Measurements from ENCODE around the gene SEC14L3.

The SEC14L3 gene

DNA sequence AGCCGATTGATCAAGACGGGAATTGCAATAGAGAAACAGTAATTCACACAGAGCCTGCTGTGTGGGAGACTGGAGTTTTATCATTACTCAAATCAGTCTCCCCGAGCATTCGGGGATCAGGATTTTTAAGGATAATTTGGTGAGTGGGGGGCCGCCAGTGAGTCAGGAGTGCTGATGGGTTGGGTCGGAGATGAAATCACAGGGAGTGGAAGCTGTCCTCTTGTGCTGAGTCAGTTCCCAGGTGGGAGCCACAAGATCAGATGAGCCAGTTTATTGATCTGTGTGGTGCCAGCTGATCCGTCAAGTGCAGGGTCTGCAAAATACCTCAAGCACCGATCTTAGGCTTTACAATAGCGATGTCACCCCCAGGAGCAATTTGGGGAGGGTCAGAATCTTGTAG is 30.7 kb downstream of the SEC14L3 start:
- no peak for DNase-seq

DNA sequence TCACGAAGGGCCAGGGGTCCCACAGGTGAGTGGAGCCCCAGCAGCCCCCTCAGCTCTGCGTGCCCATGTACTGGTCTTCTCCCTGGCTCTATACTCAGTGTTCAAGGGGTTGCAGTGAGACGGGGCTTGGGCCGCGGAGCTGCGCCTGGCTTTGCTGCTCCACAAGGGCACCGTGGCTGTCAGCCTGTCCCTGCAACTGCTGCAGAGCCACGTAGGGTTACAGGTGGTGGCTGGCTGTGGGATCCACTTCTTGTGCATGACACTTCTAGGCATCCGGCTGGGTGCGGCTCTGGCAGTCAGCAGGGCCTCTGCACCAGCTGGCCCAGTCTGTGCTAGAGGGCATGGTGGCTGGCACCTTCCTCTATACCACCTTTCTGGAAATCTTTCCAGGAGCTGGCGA is 32.0 kb downstream of the SEC14L3 start:
- no peak for DNase-seq

DNA sequence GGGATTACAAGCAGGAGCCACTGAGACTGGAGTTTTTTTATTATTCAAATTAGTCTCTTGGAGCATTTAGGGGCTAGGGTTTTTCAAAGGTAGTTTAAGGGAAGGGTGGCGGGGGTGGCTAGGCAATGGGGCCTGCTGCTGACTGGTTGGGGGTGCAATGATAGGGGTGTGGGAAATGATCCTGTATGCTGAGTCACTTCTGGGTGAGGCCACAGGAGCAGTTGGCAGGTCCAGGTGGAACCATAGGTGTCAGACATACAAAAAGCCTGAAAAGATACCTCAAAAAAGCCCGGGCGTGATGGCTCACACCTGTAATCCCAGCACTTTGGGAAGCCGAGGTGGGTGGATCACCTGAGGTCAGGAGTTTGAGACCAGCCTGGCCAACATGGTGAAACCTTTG is 32.6 kb downstream of the SEC14L3 start:
- no peak for DNase-seq

- no peak for DNase-seq
Observed at GRCh38 chr22:30438559-30438958, 33.3 kb downstream of the SEC14L3 start.

GRCh38 chr22:30436196-30436595 is 35.6 kb downstream of the SEC14L3 start:
- no peak for DNase-seq

DNA sequence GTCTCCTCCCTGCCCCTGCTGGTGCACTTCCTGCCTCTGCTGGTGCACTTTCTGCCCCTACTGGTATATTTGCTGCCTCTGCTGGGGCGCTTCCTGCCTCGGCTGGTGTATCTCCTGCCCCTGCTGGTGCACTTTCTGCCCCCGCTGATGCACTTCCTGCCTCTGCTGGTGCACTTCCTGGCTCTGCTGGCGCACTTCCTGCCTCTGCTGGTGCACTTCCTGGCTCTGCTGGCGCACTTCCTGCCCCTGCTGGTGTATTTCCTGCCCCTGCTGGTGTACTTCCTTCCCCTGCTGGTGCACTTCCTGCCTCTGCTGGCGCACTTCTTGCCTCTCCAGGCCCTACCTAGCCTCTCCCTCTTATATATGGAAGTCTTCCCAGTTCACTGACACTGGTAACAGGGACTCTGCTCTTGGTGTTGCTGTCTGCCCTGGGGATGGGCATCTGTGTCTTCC is 36.1 kb downstream of the SEC14L3 start:
- no peak for DNase-seq

DNA sequence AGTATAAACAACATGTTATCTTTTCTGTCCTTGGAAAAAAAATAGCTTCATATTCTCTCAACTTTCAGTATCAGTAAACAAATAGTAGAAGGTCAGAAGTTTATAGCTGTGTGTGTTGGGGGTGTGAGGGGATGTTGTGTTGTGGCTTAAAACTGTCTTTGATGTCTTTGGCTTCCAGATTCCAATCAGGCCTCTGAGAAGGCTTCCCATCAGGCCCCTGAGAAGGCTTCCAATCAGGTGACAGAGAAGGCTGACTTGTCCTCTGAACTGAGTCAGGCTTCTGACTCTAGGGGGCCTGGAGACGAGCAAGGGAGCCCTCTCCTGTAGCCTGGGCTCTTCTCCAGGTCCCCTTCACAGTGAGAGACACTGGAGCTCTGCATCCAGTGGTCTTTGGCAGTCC is 37.0 kb downstream of the SEC14L3 start:
- DNase-seq: no peak

GRCh38 chr22:30433773-30434172 is 38.0 kb downstream of the SEC14L3 start:
- no peak for DNase-seq

DNA sequence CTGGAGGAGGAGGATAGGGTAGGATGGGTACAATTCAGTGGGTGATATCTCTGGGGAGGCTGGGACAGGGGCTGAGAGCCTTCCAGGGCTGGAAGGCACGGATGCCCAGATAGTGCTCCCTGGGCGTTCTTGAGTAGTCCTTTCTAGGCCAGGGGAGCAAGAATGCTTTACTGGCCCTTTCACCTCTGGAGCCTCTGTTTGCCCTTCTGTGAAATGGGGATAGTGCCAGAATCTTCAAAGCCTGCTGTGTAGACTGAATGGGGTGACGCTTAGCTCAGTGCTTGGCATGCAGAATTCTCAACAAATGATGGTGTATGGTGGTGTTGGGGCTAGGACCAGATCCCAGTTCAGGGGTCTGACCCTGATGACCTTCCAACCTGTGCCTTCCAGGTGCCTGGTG is 38.6 kb downstream of the SEC14L3 start:
- DNase-seq: no peak

- DNase-seq: no peak
Observed at GRCh38 chr22:30432520-30432919, 39.3 kb downstream of the SEC14L3 start.

DNA sequence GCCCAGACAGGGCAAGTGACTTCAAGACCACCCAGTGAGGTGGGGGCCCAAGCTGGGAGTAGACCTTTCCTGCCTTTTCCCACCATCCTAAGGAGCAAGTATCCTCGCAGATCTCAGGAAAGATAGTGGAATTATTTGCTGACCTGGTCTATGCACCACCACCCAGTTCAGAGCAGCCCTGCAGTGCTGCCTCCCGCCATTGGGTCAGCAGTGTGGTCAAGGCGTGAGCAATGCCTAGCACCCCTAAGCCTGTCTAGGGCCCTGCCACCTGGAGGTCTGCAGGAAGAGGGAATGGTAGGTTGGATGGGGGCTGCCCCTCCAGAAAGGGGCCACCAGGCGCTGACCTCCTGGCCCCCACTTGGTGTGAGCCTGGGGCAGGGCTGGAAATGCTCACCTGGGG is 39.7 kb downstream of the SEC14L3 start:
- no peak for DNase-seq

DNA sequence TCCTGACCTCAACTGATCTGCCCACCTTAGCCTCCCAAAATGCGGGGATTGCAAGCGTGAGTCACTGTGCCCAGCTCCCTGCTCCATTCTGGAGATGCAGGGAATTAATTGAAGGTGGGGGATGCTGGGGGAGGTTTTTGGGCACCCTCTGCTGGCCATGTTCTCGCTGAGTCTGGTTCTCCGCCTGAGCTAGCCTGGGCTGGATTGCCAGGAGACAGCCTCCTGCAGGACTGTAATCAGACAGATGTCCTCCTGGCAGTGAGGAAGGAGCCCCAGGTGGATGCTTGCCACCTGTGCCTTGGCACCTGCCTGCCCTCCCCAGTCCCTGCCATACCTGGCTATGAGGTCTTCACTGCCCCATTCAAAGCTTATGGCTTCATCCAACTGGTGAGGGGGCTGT is 40.9 kb downstream of the SEC14L3 start:
- DNase-seq: no peak

DNA sequence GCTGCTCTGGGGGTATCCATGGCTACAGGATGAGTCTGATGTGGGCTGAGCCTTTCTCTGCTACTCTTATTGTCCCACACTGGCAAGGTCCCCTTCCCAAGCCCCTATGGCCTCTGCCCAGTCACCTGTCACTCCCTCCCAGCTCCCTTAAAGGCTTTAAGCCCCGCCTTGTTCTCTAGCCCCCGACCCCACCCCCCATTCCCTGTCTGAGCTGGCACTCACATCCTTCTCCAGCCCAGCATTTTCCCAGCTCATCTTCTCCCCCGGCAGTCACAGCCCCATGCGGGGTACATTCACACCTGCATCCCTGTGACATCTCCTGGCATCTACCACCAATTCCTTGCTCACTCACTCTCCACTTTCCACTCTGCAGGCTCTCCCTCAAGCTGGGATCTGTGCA is 41.9 kb downstream of the SEC14L3 start:
- no peak for DNase-seq

DNA sequence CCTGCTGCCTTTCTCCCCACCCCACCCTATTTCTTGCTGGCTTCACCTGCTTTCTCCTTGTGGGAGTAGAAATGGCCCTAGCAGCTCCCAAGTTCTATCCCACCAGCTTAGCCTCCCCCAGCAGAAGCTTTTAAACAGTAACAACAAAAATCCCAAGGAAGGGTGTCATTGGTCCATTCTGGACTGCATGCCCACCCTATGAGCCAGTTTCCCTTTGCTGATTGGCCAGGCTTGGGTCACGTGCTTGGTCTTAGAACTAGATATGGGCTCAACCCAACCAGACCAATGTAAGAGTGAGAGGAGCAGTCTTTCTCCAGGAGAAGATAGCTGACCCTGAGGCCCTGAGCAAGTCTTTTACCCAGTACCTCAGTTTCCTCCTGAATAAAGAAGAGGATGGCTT is 43.9 kb downstream of the SEC14L3 start:
- DNase-seq: no peak

DNA sequence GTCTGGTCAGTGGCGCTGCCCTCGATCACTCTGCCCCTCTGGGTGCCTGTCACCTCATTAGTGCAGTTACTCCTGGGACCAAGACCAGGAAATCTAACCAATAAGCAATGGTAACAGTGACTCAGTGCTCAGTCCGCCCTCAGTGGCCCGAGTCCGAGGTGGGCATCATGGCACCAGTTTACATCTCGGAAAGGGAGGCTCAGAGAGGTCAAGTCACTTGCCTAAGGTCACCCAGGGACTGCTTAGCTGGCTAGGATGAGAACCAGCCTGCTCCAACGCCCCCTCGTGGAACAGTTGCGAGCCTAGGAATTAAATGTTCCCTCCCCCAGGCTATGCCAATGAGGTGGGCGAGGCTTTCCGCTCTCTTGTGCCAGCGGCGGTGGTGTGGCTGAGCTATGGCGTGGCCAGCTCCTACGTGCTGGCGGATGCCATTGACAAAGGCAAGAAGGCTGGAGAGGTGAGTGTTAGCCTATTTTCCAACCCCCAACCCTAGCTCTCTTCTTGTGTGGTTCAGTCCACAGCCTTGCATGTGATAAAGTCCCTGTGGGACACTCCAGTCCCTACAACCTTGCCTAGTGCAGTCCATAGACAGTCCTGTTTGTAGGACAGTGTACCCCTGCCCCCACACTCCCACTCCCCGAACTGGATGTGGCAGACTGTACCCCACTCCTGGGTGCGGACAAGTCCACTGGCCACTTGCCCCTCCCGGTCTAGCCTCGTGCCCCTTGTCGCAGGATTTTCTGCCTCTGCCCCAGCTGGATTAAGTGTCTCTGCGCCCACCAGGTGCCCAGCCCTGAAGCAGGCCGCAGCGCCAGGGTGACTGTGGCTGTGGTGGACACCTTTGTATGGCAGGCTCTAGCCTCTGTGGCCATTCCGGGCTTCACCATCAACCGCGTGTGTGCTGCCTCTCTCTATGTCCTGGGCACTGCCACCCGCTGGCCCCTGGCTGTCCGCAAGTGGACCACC is 45.1 kb downstream of the SEC14L3 start:
- no peak for DNase-seq

GRCh38 chr22:30425616-30426387 is 46.0 kb downstream of the SEC14L3 start, which contains the start of gene MTFP1:
MTFP1 (plus strand) TSS chr22:30425768; CDS start chr22:30425880, 112 bp downstream.
- no peak for DNase-seq

- DNase-seq: no peak
Observed at GRCh38 chr22:30425327-30425615, 46.5 kb downstream of the SEC14L3 start.

DNA sequence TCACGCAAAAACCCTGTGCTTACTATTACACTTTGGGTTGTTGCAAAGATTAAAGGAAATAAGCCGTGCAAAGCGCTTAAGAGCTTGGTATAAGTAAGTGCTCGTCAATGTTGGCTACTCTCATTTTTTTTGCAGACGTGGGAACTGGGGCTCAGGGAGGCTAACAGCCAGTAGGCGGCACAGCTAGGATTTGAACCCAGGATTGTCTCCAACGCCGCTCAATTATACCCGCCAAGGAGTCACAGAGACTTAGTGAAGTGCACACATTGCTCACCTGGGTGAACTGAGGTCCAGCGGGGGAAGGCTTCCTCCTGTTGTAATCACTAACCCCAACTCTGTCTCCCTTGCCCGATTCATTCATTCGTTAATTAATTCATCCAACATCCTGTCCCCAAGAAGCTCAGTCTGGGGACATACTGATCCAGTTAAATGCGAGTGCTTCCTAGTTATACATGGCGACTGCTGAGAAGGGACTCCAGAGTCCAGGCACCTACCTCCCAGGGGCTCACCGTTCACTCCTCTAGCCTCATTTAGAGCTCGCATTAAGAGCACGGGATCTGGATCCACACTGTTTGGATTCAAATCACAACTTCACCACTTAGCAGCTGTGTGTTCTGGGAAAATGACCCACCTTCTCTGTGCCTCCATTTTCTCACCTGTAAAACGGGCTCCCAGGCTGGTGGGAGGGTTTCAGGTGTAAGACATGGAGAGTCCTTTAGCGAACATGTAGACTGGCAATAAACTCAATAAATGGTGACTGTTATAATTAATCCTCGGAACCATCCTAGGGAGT is 47.1 kb downstream of the SEC14L3 start:
- no peak for DNase-seq

DNA sequence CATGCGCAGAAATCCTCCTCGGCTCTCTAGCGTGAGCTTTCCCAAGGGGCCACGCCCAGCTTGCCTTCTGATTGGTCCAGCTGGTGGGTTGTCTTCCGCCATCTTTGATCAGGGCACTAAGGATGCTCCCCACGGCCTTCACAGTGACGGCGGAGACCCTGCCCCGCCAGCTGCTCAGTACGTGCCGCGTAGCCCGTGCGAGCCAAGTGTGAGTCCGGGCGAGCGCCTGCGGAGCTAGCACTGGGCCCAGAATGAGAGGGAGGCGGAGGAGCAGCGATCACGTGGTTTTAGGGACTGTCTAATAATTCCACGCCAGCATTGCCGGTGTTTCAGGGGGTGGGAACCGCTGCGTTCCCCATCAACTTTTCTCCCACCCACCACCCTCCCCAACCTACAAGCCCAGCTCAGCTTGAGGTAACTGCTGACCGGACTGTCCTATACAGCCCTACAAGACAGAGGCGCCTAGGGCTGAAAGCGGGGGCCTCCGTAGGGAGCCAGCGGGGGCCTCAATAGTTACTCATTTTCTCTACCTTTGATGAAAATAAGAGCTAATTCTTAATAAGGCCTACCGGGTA is 47.8 kb downstream of the SEC14L3 start:
- peak; percentile 96 for DNase-seq

DNA sequence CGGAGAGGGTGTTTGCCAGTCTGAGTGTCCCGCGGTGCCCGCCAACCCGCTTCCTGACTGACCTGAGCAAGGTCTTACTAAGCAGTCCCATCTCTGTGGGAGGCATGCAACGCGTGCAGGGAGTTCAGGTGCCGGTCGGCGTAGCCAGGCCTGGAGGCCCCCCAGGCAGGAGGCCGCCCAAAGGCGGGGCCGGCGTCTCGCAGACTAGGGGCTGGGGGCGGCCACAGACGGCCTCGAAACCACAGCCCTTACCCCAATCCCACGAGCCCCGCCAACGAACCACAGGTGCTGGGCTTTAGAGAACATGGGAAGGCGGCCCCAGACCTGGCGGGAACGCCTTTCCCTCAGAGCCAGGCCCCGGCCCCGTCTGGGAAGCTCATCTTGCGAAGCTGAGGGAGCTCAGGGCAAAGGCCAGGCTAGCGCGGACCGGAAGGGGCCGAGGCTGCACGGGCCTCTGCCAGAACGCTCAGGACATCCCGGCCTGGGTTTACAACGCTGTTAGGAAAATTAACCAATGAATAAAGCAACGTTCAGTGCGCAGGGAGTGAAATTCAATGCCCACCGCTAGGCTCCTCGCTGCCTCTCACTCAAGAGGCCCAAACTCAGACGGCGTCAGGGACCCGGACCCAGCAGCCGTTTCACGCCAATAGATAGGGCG is 48.4 kb downstream of the SEC14L3 start:
- DNase-seq: no peak

DNA sequence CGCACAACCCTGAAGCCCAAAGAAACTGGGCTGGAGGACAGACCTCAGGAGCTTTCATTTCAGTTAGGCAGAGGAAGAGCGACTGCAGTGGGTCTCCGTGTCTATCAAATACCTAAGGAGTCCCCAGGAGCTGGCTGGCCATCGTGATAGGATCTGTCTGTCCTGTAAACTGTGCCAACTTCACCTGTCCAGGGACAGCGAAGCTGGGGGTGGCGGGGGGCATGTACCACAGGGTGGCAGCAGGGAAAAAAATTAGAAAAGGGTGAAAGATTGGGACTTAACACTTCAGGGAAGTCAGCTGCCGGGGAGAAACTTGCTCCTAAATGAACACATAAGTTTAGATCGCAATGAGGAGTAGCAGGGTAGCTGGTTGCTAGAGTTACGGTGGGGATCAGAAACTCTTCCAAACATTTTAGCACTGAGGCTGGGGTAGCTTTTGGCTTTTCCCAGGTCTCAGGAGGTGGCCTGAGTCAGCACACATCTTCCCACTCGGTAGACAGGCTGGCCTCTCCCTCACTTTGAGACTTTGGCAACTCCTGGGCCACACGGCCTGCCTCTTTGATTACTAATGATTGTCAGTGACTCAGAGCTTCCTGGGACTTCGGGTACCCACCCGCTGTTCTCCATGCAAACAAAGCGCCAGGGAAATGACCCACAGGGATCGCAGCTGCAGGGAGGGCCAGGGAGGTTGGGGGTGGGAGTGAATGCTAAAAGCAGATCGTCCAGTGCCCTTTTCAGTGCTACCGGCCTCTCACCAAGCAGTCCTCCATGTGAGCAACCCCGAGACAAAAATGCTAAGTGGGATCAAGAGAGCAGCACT is 49.1 kb downstream of the SEC14L3 start:
- DNase-seq: no peak
